ENCODE results near the gene SH2D4B. TPM values are rescaled to one million over a fixed set of nuclear protein-coding genes. Genes with fewer than 3 reads are reported as not detected.
A peak's percentile ranks its signal among the peaks of the same experiment; 100 is the strongest.

Gene SH2D4B
- total and polyA plus RNA-seq, 8 donors: 0.09 to 0.37 (median 0.20) TPM

GRCh38 chr10:80545258-80545881, 7.7 kb downstream of the SH2D4B start:
- no peak for ATAC-seq

GRCh38 chr10:80552151-80552646, 14.5 kb downstream of the SH2D4B start:
- intact Hi-C loops (cut with DNase I): no loop called here
- DNase-seq: peak in 1 of 4 donors; percentile 39
- Histone ChIP-seq H3K4me3 (no peak overlapping the region), H3K4me1 (no peaks in the 10 kb centered on the region), H3K27ac (no peak overlapping the region), H3K36me3 (no peaks in the 10 kb centered on the region), H3K9me3 (peaks cover 0 to 5% of the 10 kb centered on the region in 2 donors), H3K27me3 (no peaks in the 10 kb centered on the region)
- ATAC-seq: peak; percentile 87
- no peak for TF ChIP-seq CTCF (IDR thresholded peaks at IDR 0.05)

More at GRCh38 chr10:80545258-80545881, 7.7 kb downstream of the SH2D4B start:
- Histone ChIP-seq H3K9me3 (no peaks in the 10 kb centered on the region), H3K36me3 (no peaks in the 10 kb centered on the region), H3K27ac (no peak overlapping the region), H3K27me3 (no peaks in the 10 kb centered on the region), H3K4me1 (peaks cover 0 to 16% of the 10 kb centered on the region in 2 donors), H3K4me3 (no peak overlapping the region)
- intact Hi-C loops (cut with DNase I): no loop called here
- no peak for TF ChIP-seq CTCF (IDR thresholded peaks at IDR 0.05)
- DNase-seq: no peak

- no peaks in the 10 kb centered on the region for H3K4me1 ChIP-seq
- ATAC-seq: no peak
These were observed 15.7 kb downstream of the SH2D4B start for GRCh38 chr10:80553436-80553835.

GRCh38 chr10:80554050-80554449, 16.3 kb downstream of the SH2D4B start:
- TF ChIP-seq CTCF (IDR thresholded peaks at IDR 0.05): no peak
- DNase-seq (no peak), ATAC-seq (no peak)
- no peak overlapping the region for H3K4me3 ChIP-seq
- no peaks in the 10 kb centered on the region for H3K36me3 ChIP-seq
- H3K27ac ChIP-seq: no peak overlapping the region
- no peaks in the 10 kb centered on the region for H3K27me3 ChIP-seq
- intact Hi-C loops (cut with DNase I): no loop called here
- H3K9me3 ChIP-seq: peaks cover 0 to 5% of the 10 kb centered on the region in 2 donors
- H3K4me1 ChIP-seq: no peaks in the 10 kb centered on the region

More at GRCh38 chr10:80553436-80553835, 15.7 kb downstream of the SH2D4B start:
- Histone ChIP-seq H3K4me3 (no peak overlapping the region), H3K27ac (no peak overlapping the region), H3K36me3 (no peaks in the 10 kb centered on the region), H3K9me3 (peaks cover 0 to 5% of the 10 kb centered on the region in 2 donors), H3K27me3 (no peaks in the 10 kb centered on the region)
- intact Hi-C loops (cut with DNase I): no loop called here
- TF ChIP-seq CTCF (IDR thresholded peaks at IDR 0.05): no peak
- DNase-seq: no peak

- H3K9me3 ChIP-seq: peaks cover 0 to 5% of the 10 kb centered on the region in 2 donors
- ATAC-seq: no peak
- intact Hi-C loops (cut with DNase I): no loop called here
These were observed 17.7 kb downstream of the SH2D4B start for GRCh38 chr10:80555415-80555814.

More at GRCh38 chr10:80555415-80555814, 17.7 kb downstream of the SH2D4B start:
- H3K27ac ChIP-seq: no peak overlapping the region
- no peaks in the 10 kb centered on the region for H3K36me3 ChIP-seq
- no peak for TF ChIP-seq CTCF (IDR thresholded peaks at IDR 0.05)
- H3K27me3 ChIP-seq: no peaks in the 10 kb centered on the region
- H3K4me1 ChIP-seq: no peaks in the 10 kb centered on the region
- DNase-seq: no peak
- H3K4me3 ChIP-seq: no peak overlapping the region

Data from left lung (tissue), 10 donors.